Stimulated activated CD8-positive, alpha-beta memory T cell treated with anti-CD3 and anti-CD28 coated beads, Interleukin-4, amount 100 ng/mL, for 4 hours (primary cell): ENCODE data around the gene OR1S2.
"Not testable (repeated sequence)": the region's sequence is repeated elsewhere in the genome, so short reads cannot be mapped to it uniquely, and the experiment has no call there.

Source experiments
- DNase-seq, 2 donors: peaks; one replicate each; pipeline ENCODE4 v3.0.0-alpha.2; 2020; ENCODE audit warnings: low read depth in 2 of 2, low spot score in 1 of 2

OR1S2 gene, protein sequence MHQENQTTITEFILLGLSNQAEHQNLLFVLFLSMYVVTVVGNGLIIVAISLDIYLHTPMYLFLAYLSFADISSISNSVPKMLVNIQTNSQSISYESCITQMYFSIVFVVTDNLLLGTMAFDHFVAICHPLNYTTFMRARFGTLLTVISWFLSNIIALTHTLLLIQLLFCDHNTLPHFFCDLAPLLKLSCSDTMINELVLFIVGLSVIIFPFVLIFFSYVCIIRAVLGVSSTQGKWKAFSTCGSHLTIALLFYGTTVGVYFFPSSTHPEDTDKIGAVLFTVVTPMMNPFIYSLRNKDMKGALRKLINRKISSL

DNA sequence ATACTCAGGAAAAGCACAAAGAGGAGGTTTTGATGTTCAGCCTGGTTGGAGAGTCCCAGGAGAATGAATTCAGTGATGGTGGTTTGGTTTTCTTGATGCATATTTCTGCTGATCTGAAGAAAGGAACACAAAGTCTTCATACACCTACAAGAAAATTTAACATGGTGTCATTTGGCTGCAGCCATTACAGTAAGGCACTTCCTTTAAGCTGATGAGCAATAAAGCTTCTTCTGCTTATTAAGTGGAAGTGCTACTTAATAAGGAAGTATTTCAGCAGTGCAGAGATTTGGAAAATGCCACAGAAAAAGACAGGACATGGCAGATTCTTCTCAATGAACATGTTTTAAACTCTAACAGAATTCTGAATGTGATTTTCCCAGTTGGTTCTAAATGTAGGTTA is at the start of gene OR1S2:
Gene OR1S2 (minus strand): TSS at position 101 of the 400 bp plus-strand sequence. CDS start 0 bp downstream, at position 101.
- no peak for DNase-seq

DNA sequence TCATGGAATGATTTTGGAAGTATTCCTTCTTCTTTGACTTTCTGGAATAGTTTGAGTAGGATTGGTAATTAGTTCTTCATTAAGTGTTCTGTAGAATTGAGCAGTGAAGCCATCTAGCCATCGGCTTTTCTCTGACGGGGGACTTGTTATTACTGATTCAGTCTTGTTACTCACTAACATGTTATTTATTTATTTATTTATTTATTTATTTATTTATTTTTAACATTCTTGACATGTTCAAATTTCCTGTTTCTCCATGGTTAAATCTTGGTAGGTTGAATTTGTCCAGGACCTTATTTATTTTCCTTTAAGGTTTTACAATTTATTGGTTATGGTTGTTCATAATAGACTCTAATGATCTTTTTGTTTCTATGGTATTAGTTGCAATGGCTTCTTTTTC is 40.0 kb upstream of the OR1S2 start:
- no peak for DNase-seq

DNA sequence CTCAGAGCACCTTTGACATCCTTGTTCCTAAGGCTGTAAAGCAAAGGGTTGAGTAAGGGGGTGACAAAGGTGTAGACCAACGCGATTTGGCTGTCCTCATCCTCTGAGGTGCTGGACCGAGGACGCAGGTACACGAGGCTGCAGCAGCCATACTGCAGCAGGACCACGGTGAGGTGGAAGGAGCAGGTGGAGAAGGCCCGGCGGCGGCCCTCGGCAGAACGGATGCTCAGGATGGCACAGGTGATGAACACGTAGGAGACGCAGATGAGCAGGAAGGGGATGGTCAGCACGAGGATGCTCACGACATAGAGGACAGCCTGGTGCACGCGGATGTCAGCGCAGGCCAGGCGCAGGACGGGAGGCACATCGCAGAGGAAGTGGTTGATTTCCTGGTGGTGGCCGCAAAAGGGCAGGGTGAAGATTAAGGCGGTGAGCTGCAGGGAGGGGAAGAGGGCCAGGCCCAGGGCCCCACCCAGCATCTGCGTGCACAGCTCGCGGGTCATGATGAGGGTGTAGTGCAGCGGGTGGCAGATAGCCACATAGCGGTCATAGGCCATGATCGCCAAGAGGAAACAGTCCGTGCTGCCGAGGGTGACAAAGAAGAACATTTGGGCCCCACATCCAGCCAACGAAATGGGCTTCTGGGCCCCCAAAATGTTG is 24.1 kb upstream of the OR1S2 start:
- no peak for DNase-seq

DNA sequence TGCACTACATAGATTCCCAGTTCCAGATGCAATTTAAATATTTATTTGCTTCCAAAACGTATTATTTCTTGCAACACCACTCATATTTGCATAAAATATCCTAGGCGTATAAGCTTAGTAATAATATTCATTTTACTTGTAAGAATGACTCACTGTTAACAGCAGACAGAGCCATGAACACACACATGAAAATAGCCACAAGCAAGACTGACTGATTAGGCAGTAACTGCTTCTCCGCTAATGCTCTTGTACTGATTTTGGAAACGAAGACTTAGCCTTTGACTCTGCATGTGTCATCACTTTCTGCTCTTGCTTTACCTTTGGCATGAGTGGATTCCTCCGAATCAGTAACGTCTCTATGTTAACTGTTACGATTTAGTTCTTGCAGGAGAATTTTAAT is 18.8 kb upstream of the OR1S2 start:
- no peak for DNase-seq

DNA sequence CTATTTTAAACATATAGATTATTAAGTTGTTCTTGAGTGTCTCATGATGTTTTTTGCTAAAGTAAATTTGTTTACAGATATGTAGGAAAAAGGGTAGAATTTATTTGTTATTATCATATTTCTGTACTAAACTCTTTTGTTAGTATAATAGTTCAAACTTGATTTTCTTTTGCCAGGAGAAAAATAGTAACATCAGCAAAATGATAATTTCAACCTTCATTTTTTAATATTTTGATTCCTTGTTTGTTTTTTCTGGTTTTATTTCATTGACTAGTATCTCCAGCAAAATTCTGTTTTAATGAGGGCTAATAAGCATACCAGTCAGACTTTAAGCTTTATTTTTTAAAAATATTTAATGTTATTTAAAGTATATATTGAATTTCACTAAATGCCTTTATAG is 12.5 kb upstream of the OR1S2 start:
- DNase-seq: no peak

DNA sequence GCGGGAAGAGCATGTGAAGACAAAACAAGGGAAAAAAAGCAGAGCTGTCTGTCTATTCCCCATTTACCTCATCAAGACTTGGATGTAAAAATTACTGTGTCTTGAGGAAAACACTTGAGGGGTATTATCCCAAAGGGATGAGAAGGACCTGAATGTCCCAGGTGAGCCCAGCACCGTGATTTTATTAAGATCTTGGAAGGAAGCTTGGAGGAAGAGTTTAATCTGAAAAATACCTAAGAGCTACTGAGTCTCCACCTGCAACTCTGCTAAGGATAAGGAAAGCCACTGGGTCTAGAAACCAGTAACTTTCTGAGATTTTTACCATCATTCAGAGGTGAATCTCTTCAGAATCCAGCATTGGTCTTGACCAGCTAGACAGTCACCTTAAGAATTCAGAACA is 8.5 kb upstream of the OR1S2 start, which contains the start of gene OR1S1:
Gene OR1S1 (plus strand): TSS at position 301 of the 400 bp plus-strand sequence.
- DNase-seq: not testable (repeated sequence)

- DNase-seq: no peak
Measured at GRCh38 chr11:58199271-58199670, 4.7 kb downstream of the OR1S2 start.

DNA sequence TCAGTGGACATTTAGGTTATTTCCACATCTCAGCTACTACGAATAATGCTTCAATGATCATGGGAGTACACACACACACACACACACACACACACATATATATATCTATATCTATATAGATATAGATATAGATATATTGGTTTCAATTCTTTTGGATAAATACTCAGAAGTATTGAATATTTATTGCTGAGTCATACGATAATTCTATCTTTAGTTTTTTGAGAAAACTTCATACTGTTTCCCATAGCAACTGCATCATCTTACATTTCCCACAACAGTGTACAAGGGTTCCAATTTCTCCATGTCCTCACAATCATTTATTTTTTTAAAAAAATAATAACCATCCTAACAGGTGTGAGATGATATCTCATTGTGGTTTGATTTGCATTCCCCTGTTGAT is 8.0 kb downstream of the OR1S2 start:
- DNase-seq: no peak

DNA sequence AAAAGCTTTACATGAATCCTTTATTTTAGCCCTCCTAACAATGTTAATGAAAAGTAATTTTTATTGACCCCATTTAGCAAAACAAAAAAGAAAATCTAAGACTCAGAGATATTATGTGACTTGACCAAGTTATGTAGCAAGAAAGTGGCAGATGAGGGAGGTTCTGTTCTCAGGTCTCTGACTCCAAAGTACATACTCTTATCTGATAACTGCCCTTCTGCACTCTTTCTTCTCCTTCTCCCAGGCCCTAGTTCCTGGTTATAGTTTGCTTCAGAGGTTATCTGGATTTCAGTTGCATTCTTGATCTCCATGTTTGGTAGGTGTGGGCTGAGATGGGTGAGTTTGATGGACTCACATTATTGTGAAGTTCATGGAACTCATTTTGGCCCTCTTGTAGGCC is 10.6 kb downstream of the OR1S2 start:
- DNase-seq: no peak

DNA sequence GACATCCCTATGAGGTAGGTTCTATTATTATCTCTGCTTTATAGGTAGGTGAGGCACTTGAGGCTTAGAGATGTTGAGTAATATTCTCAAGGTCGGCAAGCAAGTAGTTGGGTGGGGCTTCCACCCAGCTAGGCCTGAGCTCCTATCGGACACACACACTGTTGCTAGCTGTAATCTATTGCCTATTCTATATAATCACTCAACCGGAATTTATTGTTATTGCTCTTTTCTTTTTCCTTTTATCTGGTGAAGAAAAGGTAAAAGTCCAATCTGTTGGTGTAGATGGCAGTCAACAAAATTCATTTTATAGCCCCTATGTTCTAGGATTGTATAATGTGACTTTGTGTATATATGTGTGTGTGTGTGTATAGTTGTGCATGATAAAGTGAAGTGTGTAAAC is 11.7 kb downstream of the OR1S2 start:
- no peak for DNase-seq

- no peak for DNase-seq
Measured at GRCh38 chr11:58188770-58189169, 15.2 kb downstream of the OR1S2 start, which contains the start of gene OR9Q2. TSS of gene OR9Q2 (plus strand) at chr11:58189070. CDS start at chr11:58190491, 1,421 bp downstream.

- no peak for DNase-seq
Measured at GRCh38 chr11:58186938-58187337, 17.0 kb downstream of the OR1S2 start.

DNA sequence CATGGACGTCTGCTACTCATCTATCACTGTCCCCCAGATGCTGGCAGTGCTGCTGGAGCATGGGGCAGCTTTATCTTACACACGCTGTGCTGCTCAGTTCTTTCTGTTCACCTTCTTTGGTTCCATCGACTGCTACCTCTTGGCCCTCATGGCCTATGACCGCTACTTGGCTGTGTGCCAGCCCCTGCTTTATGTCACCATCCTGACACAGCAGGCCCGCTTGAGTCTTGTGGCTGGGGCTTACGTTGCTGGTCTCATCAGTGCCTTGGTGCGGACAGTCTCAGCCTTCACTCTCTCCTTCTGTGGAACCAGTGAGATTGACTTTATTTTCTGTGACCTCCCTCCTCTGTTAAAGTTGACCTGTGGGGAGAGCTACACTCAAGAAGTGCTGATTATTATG is 24.3 kb downstream of the OR1S2 start:
- no peak for DNase-seq

DNA sequence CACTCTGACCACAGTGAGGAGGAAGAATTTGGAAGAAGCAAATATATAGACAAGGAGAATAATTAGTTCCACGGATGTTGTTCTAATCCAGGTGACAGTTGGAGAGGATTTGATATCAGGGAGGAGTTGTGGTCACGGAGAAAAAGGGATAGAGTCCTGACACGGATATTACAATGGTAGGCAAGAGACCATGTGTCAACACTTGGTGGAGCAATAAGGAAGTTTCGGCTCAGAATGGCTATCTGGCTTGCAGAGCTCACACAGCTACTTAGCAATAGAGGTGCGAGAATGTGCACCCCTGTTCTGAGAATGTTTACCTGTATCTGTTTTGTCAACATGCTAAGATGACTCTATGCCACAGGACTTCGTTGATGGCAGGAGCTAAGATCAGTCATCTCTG is 25.5 kb downstream of the OR1S2 start:
- DNase-seq: no peak

- DNase-seq: no peak
Measured at GRCh38 chr11:58177409-58178054, 26.4 kb downstream of the OR1S2 start.

GRCh38 chr11:58165504-58166106 is 38.3 kb downstream of the OR1S2 start:
- DNase-seq: no peak

- DNase-seq: no peak
Measured at GRCh38 chr11:58164990-58165389, 39.0 kb downstream of the OR1S2 start.

GRCh38 chr11:58164389-58164788 is 39.6 kb downstream of the OR1S2 start:
- DNase-seq: no peak
